ENCODE measurements around the gene TMEM101. TPM values are rescaled to one million over a fixed set of nuclear protein-coding genes. Genes with fewer than 3 reads are reported as not detected.

TMEM101 gene
- total and polyA plus RNA-seq, 2 of the 13 experiments (the other 11 are each of a cell fraction or from before 2014, with no cell fraction given) = 72.0 to 100 TPM

DNA sequence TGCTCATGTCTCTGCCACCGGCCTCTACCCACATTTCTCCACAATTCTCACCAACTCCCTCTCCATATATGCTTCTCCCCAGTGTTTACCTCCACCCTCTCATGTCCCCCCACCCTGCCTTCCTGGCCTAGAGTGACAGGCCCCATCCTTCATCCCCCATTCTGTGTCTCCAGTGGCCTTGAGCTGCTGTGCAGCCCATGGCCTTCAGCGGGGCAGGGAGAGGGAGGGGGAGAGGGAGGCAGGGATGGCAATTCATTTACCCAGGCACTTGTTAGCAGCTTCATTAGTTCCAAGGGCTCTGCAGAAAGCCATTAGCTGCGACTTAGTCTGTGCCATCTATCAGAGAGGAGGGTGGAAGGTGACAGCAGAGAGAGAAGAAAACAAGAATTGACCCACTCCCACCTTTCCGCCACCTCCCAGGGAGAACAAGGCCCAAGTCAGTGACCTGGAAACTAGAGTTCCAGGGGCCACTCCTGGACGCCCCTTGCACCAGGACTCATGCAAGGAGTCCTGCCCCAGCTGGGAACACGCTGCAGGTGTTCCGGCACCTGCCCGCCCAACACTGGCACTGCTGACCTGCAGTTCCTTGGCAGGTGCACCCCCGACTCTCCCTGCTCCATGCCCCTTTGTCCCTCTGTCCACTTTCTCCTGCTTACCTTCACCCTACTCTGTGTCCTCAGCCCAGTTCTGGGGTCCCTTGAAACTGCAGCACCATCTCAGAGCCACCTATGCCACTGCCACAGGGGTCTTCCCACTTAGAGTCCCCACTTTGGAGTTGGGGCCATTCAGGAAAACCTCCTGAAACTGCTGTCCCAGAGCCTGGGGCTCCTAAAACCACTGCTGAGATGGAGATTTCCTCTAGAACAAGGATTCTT lies 37.6 kb downstream of the TMEM101 start (continued):
- TF ChIP-seq, protein P1, sequence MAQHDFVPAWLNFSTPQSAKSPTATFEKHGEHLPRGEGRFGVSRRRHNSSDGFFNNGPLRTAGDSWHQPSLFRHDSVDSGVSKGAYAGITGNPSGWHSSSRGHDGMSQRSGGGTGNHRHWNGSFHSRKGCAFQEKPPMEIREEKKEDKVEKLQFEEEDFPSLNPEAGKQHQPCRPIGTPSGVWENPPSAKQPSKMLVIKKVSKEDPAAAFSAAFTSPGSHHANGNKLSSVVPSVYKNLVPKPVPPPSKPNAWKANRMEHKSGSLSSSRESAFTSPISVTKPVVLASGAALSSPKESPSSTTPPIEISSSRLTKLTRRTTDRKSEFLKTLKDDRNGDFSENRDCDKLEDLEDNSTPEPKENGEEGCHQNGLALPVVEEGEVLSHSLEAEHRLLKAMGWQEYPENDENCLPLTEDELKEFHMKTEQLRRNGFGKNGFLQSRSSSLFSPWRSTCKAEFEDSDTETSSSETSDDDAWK (CRISPR knock-in tag; IDR thresholded peaks at IDR 0.05) = no peak
- no peak for TF ChIP-seq TERF1 (CRISPR knock-in tag; IDR thresholded peaks at IDR 0.05)
- TF ChIP-seq ZNF710 (CRISPR knock-in tag; IDR thresholded peaks at IDR 0.05; ENCODE audit: borderline replicate concordance) = 0 out of 2 replicates have a peak, but pooled peaks have one; percentile 19
- TF ChIP-seq NFIC (IDR thresholded peaks at IDR 0.05; ENCODE audit: low read length) = no peak
- TF ChIP-seq POLR2G (IDR thresholded peaks at IDR 0.05; ENCODE audit: low read depth, low read length) = no peak
- TF ChIP-seq, protein P2, sequence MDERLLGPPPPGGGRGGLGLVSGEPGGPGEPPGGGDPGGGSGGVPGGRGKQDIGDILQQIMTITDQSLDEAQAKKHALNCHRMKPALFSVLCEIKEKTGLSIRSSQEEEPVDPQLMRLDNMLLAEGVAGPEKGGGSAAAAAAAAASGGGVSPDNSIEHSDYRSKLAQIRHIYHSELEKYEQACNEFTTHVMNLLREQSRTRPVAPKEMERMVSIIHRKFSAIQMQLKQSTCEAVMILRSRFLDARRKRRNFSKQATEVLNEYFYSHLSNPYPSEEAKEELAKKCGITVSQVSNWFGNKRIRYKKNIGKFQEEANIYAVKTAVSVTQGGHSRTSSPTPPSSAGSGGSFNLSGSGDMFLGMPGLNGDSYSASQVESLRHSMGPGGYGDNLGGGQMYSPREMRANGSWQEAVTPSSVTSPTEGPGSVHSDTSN (CRISPR knock-in tag; IDR thresholded peaks at IDR 0.05) = peak; percentile 74
- TF ChIP-seq SP4 (CRISPR knock-in tag; IDR thresholded peaks at IDR 0.05) = no peak
- TF ChIP-seq ISX (CRISPR knock-in tag; conservative IDR thresholded peaks at IDR 0.05) = no peak
- TF ChIP-seq ZNF256 (CRISPR knock-in tag; conservative IDR thresholded peaks at IDR 0.05) = no peak
- TF ChIP-seq ZFP36 (IDR thresholded peaks at IDR 0.05; ENCODE audit: borderline replicate concordance, low read depth, low read length, partially characterized antibody) = no peak
- TF ChIP-seq, protein P3, sequence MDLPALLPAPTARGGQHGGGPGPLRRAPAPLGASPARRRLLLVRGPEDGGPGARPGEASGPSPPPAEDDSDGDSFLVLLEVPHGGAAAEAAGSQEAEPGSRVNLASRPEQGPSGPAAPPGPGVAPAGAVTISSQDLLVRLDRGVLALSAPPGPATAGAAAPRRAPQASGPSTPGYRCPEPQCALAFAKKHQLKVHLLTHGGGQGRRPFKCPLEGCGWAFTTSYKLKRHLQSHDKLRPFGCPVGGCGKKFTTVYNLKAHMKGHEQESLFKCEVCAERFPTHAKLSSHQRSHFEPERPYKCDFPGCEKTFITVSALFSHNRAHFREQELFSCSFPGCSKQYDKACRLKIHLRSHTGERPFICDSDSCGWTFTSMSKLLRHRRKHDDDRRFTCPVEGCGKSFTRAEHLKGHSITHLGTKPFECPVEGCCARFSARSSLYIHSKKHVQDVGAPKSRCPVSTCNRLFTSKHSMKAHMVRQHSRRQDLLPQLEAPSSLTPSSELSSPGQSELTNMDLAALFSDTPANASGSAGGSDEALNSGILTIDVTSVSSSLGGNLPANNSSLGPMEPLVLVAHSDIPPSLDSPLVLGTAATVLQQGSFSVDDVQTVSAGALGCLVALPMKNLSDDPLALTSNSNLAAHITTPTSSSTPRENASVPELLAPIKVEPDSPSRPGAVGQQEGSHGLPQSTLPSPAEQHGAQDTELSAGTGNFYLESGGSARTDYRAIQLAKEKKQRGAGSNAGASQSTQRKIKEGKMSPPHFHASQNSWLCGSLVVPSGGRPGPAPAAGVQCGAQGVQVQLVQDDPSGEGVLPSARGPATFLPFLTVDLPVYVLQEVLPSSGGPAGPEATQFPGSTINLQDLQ (CRISPR knock-in tag; IDR thresholded peaks at IDR 0.05) = no peak
- TF ChIP-seq, protein P4, sequence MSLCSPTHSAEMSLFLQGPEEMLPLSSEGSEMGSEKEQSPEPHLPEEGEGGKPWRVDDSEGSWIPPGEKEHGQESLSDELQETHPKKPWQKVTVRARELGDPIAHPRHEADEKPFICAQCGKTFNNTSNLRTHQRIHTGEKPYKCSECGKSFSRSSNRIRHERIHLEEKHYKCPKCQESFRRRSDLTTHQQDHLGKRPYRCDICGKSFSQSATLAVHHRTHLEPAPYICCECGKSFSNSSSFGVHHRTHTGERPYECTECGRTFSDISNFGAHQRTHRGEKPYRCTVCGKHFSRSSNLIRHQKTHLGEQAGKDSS (CRISPR knock-in tag; IDR thresholded peaks at IDR 0.05; ENCODE audit: borderline replicate concordance, low read depth) = no peak
- no peak for TF ChIP-seq IRF2 (CRISPR knock-in tag; IDR thresholded peaks at IDR 0.05)
- TF ChIP-seq EED (CRISPR knock-in tag; IDR thresholded peaks at IDR 0.05) = no peak
- TF ChIP-seq REL (CRISPR knock-in tag; conservative IDR thresholded peaks at IDR 0.05) = no peak
- TF ChIP-seq ZNF121 (CRISPR knock-in tag; IDR thresholded peaks at IDR 0.05) = no peak
- TF ChIP-seq FOXA1 (IDR thresholded peaks at IDR 0.05) = no peak
- TF ChIP-seq FOXA1 (CRISPR knock-in tag; IDR thresholded peaks at IDR 0.05) = no peak
- no peak for TF ChIP-seq MAF1 (CRISPR knock-in tag; IDR thresholded peaks at IDR 0.05; ENCODE audit: borderline replicate concordance)
- TF ChIP-seq ZNF160 (CRISPR knock-in tag; IDR thresholded peaks at IDR 0.05) = no peak
- TF ChIP-seq POLR2AphosphoS2 (IDR thresholded peaks at IDR 0.05; ENCODE audit: low read depth, low read length) = no peak

Data from HepG2 (cell line).